Measurements from ENCODE around the gene NOL6.
"Not testable (repeated sequence)": the region's sequence is repeated elsewhere in the genome, so short reads cannot be mapped to it uniquely, and the experiment has no call there.

The NOL6 gene

DNA sequence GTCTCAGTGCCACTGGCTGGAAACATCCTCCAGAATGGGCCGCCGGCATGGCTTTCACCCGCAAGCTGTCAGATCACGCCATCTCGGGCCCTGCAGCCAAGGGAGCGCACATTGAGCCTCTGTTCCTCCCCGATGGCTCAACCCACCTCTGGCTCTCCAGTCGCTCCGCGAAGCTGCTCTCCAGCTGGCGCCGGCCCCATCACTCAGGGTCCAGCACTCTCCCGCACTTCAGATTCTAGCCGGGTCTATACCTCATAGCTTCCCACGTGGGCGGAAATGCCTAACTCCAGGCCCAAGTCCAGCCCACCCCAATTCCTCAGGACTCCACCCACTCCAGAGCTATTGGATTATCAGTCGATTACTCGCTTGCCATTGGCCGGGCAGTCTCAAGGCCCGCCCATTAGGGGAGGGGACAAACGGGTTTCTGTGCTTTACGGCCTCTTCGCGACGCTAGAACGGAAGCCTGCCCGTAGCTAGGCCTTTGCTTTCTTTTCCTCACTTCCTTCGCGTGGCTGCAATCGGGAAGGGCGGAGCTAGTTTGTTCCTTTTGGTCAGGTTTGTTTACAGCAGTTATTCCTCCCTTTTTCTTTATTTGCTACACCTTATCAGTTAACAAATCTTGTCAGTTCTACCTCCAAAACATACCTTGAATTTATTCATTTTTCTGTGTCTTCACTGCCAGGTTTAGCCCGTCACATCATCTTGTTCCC lies at the start of gene NOL6:
NOL6 (minus strand) TSS at position 282 of the 710 bp plus-strand sequence; CDS start at position 200, 82 bp downstream.
- Mint-ChIP-seq H3K27ac (peak within 1 kb of the TSS; percentile 81), H3K36me3 (peaks cover 28% of the 10 kb centered on the region), H3K9me3 (no peaks in the 10 kb centered on the region), H3K27me3 (no peaks in the 10 kb centered on the region), H3K4me3 (peak within 1 kb of the TSS; percentile 87), H3K4me1 (peaks cover 24% of the 10 kb centered on the region)
- peak; percentile 100 for ATAC-seq

DNA sequence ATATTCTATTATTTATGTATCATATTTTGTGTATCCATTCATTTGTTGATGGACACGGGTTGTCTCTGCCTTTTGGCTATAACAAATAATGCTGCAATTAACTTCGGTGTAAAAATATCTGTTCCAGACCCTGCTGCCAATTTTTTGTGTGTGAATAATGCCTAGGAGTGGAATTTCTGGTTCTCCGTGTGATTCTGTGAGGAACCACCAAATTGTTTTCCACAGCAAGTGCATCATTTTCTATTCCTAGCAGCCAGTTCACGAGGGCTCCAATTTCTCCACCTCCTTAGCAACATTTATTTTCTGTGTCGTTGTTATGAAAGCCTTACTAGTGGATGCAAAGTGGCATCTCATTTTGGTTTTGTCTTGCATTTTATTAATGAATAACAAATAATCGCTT lies 48.1 kb upstream of the NOL6 start:
- not testable (repeated sequence) for H3K9me3 Mint-ChIP-seq, H3K27ac Mint-ChIP-seq, ATAC-seq, H3K36me3 Mint-ChIP-seq, H3K4me3 Mint-ChIP-seq
- Mint-ChIP-seq H3K4me1 (peaks cover 14% of the 10 kb centered on the region), H3K27me3 (peaks cover 58% of the 10 kb centered on the region)

DNA sequence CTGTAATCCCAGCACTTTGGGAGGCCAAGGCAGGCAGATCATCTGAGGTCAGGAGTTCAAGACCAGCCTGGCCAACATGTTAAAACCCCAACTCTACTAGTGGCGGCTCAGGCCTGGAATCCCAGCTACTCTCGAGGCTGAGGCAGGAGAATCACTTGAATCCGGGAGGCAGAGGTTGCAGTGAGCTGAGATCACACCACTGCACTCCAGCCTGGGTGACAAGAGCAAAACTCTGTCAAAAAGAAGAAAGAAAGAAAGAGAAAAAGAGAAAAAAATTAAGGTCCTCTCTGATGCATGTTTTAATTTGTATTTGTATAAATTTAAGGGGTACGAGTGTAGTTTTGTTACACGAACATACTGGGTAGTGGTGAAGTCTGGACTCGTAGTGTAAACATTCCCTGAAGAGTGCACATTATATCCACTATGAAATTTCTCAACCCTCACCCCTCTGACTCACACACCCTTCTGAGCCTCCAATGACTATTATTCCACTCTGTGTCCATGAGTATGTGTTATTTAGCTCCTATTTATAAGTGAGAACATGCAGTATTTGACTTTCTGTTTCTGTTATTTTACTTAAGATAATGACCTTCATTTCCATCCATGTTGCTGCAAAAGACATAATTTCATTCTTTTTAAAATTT lies 44.3 kb upstream of the NOL6 start:
- H3K36me3 Mint-ChIP-seq, H3K4me3 Mint-ChIP-seq, H3K27ac Mint-ChIP-seq, ATAC-seq, H3K4me1 Mint-ChIP-seq, H3K9me3 Mint-ChIP-seq: not testable (repeated sequence)
- H3K27me3 Mint-ChIP-seq = peaks cover 34% of the 10 kb centered on the region

- Mint-ChIP-seq H3K9me3 (no peaks in the 10 kb centered on the region), H3K4me1 (no peaks in the 10 kb centered on the region), H3K27ac (no peak overlapping the region), H3K36me3 (no peaks in the 10 kb centered on the region), H3K27me3 (peaks cover 27% of the 10 kb centered on the region), H3K4me3 (no peak overlapping the region)
- ATAC-seq = no peak
Observed at GRCh38 chr9:33517373-33517772, 43.6 kb upstream of the NOL6 start.

GRCh38 chr9:33516397-33516796 lies 42.7 kb upstream of the NOL6 start:
- not testable (repeated sequence) for H3K27ac Mint-ChIP-seq, ATAC-seq, H3K36me3 Mint-ChIP-seq, H3K4me3 Mint-ChIP-seq, H3K4me1 Mint-ChIP-seq, H3K9me3 Mint-ChIP-seq
- peaks cover 18% of the 10 kb centered on the region for H3K27me3 Mint-ChIP-seq

- not testable (repeated sequence) for ATAC-seq, H3K4me3 Mint-ChIP-seq, H3K4me1 Mint-ChIP-seq, H3K9me3 Mint-ChIP-seq, H3K27ac Mint-ChIP-seq, H3K36me3 Mint-ChIP-seq
- peaks cover 23% of the 10 kb centered on the region for H3K27me3 Mint-ChIP-seq
Observed at GRCh38 chr9:33515342-33515995, 41.7 kb upstream of the NOL6 start.

GRCh38 chr9:33512535-33512934 lies 38.8 kb upstream of the NOL6 start:
- not testable (repeated sequence) for H3K4me1 Mint-ChIP-seq, ATAC-seq, H3K9me3 Mint-ChIP-seq, H3K36me3 Mint-ChIP-seq, H3K4me3 Mint-ChIP-seq, H3K27ac Mint-ChIP-seq
- H3K27me3 Mint-ChIP-seq = peaks cover 24% of the 10 kb centered on the region

DNA sequence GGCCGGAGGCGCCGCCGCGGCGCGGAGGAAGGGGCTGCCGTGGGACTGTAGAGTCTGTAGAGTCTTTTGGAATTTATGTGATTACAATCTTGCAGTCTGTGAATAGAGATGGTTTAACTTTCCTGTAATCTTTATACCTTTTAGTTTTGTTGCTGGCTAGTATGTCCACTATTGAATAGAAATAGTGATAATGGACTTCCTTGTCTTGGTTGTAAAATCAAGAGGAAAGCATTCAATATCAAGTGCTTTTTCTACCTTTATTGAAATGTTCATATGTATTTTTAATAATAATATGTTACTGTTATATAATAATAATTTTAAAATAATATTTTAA lies 37.4 kb upstream of the NOL6 start:
- H3K27me3 Mint-ChIP-seq = peaks cover 24% of the 10 kb centered on the region
- ATAC-seq = peak; percentile 67
- not testable (repeated sequence) for H3K36me3 Mint-ChIP-seq, H3K9me3 Mint-ChIP-seq, H3K4me1 Mint-ChIP-seq
- peak overlapping the region; percentile 96 for H3K4me3 Mint-ChIP-seq
- peak overlapping the region; percentile 89 for H3K27ac Mint-ChIP-seq

DNA sequence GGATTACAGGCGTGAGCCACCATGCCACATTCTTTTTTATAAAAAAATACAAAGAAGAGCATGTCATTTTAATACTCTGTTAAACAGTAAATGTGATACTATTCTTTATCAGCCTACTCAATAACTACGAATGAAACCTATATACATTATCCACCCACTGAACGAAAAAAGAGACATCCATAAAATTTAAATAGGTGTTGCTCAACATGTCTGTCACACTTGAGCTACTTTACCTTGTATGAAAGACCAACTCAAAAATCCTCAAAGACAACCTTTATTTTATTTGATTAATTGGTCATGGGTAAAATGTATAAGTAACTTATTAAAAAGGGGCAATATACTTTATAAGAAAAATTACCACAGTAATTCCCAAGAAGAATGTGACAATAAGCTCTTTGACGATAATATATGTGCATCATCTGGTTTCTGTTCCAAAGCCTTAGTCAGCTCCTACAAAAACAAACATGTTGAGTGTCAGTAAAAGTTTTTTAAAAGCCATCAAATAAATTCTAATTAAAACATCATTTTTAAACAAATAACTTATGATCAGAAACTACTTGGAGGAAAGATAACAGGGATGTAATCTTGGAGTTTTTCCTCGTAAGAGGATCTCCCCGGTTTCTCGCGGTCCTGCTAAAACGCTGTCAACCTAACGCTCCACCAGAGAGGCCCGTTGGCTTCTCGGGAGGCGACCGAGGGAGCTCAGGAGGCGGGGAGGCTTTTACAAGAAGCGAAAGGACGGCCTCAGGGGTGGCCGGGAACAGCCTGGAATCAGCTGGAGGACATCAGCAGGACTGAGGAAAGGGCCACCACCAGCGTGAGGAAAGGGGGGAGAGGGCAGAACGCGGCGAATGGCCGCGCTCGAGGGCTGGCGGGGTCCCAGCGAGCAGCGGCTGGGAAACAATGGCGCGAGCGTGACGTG lies 36.8 kb upstream of the NOL6 start:
- Mint-ChIP-seq H3K4me1 (peaks cover 10% of the 10 kb centered on the region), H3K27me3 (peaks cover 24% of the 10 kb centered on the region), H3K36me3 (no peaks in the 10 kb centered on the region), H3K9me3 (no peaks in the 10 kb centered on the region), H3K4me3 (peak overlapping the region; percentile 96), H3K27ac (peak overlapping the region; percentile 89)
- ATAC-seq = peak; percentile 43

DNA sequence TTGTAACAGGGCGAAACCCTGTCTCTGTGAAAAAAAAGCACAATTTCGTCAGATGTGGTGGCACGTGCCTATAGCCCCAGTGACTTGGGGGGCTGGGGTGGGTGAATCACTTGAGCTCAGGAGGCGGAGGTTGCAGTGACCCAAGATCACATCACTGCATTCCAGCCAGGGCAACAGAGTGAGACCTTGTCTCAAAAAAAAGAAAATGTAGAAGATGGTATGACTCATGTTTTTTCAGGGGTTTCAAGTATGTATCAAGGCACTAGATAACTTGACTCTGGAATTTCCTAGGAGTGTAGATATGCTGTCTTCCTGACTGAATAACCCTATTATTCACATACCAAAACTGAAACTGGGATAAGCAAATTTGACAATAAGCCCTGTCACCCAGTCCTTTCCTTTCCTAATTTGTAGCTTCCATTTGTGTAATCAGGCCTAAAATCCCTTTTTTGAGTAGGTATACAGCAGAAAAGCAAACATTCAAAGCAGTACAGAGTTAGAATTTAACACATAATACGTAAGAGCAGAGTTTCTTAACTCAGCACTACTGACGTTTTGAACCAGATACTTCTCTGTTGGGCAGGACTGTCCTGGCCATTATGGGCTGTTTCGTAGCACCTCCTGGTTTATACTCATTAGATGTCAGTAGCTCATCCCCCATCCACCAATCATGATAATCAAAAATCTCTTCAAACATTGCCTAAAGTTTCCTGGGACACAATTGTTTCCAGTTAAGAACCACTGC lies 33.1 kb upstream of the NOL6 start:
- no peak overlapping the region for H3K27ac Mint-ChIP-seq
- peaks cover 10% of the 10 kb centered on the region for H3K4me1 Mint-ChIP-seq
- H3K36me3 Mint-ChIP-seq = no peaks in the 10 kb centered on the region
- no peaks in the 10 kb centered on the region for H3K9me3 Mint-ChIP-seq
- peaks cover 24% of the 10 kb centered on the region for H3K27me3 Mint-ChIP-seq
- ATAC-seq = no peak
- no peak overlapping the region for H3K4me3 Mint-ChIP-seq

- ATAC-seq = no peak
Observed at GRCh38 chr9:33498387-33498786, 24.7 kb upstream of the NOL6 start.

GRCh38 chr9:33493819-33494218 lies 20.1 kb upstream of the NOL6 start:
- H3K4me1 Mint-ChIP-seq, ATAC-seq, H3K4me3 Mint-ChIP-seq, H3K9me3 Mint-ChIP-seq, H3K27me3 Mint-ChIP-seq, H3K27ac Mint-ChIP-seq, H3K36me3 Mint-ChIP-seq: not testable (repeated sequence)

More at GRCh38 chr9:33498387-33498786, 24.7 kb upstream of the NOL6 start:
- Mint-ChIP-seq H3K4me3 (no peak overlapping the region), H3K4me1 (no peaks in the 10 kb centered on the region), H3K27me3 (no peaks in the 10 kb centered on the region), H3K9me3 (no peaks in the 10 kb centered on the region), H3K27ac (no peak overlapping the region), H3K36me3 (no peaks in the 10 kb centered on the region)

DNA sequence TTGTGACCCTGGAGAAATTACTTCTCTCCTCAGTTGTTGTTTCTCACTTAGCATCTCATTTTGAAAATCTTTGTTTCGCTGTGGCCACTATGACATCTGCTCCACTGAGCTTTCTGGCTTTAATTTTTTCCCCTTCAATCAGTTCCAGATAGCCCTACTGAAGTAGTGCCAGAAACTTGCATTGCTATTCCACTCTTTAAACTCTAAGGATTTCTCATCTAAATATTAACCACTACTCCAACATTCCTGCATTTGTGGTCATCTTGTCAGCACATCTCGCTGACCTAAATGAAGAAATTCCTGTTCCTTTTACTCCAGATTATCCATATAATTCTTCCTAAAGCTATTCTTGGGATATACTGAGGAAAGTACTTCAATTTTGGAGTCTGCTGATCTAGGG lies 15.3 kb upstream of the NOL6 start:
- ATAC-seq = no peak
- Mint-ChIP-seq H3K27me3 (peaks cover 9% of the 10 kb centered on the region), H3K27ac (no peak overlapping the region), H3K4me3 (no peak overlapping the region), H3K36me3 (no peaks in the 10 kb centered on the region), H3K9me3 (no peaks in the 10 kb centered on the region), H3K4me1 (no peaks in the 10 kb centered on the region)

DNA sequence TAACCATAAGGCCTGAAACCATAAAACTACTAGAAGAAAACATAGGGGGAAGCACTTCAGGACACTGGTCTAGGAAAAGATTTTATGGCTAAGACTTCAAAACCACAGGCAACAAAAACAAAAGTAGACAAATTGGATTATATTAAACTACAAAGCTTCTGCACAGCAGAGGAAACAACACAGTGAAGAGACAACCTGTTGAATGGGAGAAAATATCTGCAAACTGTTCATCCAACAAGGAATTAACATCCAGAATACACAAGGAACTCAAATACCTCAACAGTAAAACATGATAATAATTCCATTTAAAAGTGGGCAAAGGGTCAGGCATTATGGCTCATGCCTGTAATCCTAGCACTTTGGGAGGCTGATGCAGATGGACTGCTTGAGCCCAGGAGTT lies 11.6 kb upstream of the NOL6 start:
- H3K4me1 Mint-ChIP-seq = not testable (repeated sequence)

GRCh38 chr9:33480976-33481375 lies 7.3 kb upstream of the NOL6 start:
- no peaks in the 10 kb centered on the region for H3K9me3 Mint-ChIP-seq
- H3K27me3 Mint-ChIP-seq = no peaks in the 10 kb centered on the region

More for the DNA sequence above, 11.6 kb upstream of the NOL6 start:
- not testable (repeated sequence) for H3K36me3 Mint-ChIP-seq, H3K27ac Mint-ChIP-seq, H3K27me3 Mint-ChIP-seq, H3K4me3 Mint-ChIP-seq, H3K9me3 Mint-ChIP-seq, ATAC-seq

More at GRCh38 chr9:33480976-33481375, 7.3 kb upstream of the NOL6 start:
- Mint-ChIP-seq H3K4me1 (no peaks in the 10 kb centered on the region), H3K4me3 (no peak overlapping the region), H3K36me3 (no peaks in the 10 kb centered on the region), H3K27ac (no peak overlapping the region)
- ATAC-seq = no peak
